ENCODE measurements around the gene CXXC5.

DNA sequence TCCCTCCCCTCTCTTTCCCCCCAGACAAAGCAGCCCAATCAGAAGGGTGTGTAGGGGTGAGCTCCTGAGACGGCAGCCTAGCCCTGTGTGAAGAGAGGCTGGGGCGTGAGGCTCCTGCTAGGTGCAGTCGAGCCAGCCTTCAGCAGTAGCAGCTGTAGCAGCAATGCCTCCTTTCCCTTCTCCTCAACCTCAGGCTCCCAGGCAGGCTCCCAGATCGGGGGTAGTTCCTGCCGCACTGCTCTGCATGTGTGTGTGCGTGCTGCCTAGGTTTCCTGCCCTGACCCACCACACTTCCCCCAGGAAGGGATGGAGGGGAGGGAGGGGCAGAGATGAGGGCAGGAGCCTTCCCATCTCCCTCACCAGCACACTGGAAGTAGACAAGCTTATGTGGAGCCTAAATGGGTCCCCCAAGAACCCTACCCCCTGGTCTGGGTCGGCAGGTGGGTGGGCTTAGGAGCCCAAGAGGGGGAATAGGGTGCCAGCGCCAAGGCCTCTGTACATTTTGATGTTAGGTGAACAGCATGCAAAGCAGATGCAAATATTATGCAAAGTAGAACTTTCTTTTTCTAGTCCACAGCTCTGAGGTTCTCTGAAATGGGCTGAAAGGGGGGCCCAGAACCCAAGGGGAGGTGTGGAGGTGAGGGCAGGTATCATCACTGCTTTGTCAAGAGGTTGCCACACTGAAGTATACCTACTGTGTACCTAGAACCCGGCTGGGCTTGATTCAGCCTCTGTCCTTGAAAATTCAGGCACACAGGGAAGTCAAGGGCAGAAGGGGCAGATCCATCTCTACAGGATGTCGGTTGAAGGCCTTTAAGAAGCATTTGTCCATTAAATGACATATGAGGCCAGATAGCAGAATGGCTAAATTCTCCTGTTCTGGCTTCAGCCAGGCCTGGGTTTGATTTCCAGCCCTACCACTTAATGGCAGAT lies 57.8 kb downstream of the CXXC5 start:
- no peak for TF ChIP-seq POLR2A (IDR thresholded peaks at IDR 0.05)
- TF ChIP-seq, protein P1, sequence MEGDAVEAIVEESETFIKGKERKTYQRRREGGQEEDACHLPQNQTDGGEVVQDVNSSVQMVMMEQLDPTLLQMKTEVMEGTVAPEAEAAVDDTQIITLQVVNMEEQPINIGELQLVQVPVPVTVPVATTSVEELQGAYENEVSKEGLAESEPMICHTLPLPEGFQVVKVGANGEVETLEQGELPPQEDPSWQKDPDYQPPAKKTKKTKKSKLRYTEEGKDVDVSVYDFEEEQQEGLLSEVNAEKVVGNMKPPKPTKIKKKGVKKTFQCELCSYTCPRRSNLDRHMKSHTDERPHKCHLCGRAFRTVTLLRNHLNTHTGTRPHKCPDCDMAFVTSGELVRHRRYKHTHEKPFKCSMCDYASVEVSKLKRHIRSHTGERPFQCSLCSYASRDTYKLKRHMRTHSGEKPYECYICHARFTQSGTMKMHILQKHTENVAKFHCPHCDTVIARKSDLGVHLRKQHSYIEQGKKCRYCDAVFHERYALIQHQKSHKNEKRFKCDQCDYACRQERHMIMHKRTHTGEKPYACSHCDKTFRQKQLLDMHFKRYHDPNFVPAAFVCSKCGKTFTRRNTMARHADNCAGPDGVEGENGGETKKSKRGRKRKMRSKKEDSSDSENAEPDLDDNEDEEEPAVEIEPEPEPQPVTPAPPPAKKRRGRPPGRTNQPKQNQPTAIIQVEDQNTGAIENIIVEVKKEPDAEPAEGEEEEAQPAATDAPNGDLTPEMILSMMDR (IDR thresholded peaks at IDR 0.05), result no peak
